Activated B cell treated with CpG ODN at 0.5 μM for 24 hours (primary cell): Measurements from ENCODE around the gene KAT6B. TPM values are rescaled to one million over a fixed set of nuclear protein-coding genes. Genes with fewer than 3 reads are reported as not detected.

Source experiments
- ATAC-seq: fragments of 200-7000 bp; cut with Tn5 transposase; one replicate; pipeline ENCODE4 v1.10.0; 2021; ENCODE audit warnings: low read depth, mild to moderate bottlenecking, moderate library complexity
- CTCF ChIA-PET: fragments of 350-600 bp; sonication (Branson Sonifier 250); formaldehyde crosslinking; loops from one replicate; lab custom pipeline; 2021; ENCODE audit warnings: antibody characterized with exemption; lab: Charles Lee
- POLR2A ChIA-PET: fragments of 350-600 bp; sonication (Branson Sonifier 250); formaldehyde crosslinking; loops from one replicate; lab custom pipeline; 2021; ENCODE audit warnings: antibody characterized with exemption; lab: Charles Lee
- DNase-seq: peaks from one replicate; pipeline ENCODE4 v3.0.0; 2022
- H3K27ac Mint-ChIP-seq: one replicate; pipeline ENCODE4 v1.8.0; 2020; ENCODE audit warnings: mixed read lengths
- H3K27me3 Mint-ChIP-seq: one replicate; pipeline ENCODE4 v1.8.0; 2021; ENCODE audit warnings: mixed read lengths
- H3K36me3 Mint-ChIP-seq: one replicate; pipeline ENCODE4 v1.8.0; 2021; ENCODE audit warnings: low read depth, mixed read lengths
- H3K4me1 Mint-ChIP-seq: one replicate; pipeline ENCODE4 v1.8.0; 2021; ENCODE audit warnings: mixed read lengths
- H3K4me3 Mint-ChIP-seq: one replicate; pipeline ENCODE4 v1.8.0; 2020; ENCODE audit warnings: mild to moderate bottlenecking, mixed read lengths
- H3K9me3 Mint-ChIP-seq: one replicate; pipeline ENCODE4 v1.8.0; 2020; ENCODE audit warnings: mixed read lengths
- intact Hi-C: fragments of 100-400 bp; cut with micrococcal nuclease; formaldehyde crosslinking; loops from one replicate; pipeline ENCODE4 v1.15.1; 2024
- total RNA-seq: library from RNA; stranded (reverse); gene quantifications from 2 replicates; pipeline ENCODE4 v1.2.3, GENCODE V29; 2022
- TF ChIP-seq, protein P1 (sequence below): fragments of 200-600 bp; IDR thresholded peaks from one replicate; pipeline ENCODE4 v1.8.0; 2022; ENCODE audit warnings: antibody characterized with exemption, mild to moderate bottlenecking

Gene KAT6B
- total RNA-seq, 1 donor from 2014 or later, result 45.2 TPM

DNA sequence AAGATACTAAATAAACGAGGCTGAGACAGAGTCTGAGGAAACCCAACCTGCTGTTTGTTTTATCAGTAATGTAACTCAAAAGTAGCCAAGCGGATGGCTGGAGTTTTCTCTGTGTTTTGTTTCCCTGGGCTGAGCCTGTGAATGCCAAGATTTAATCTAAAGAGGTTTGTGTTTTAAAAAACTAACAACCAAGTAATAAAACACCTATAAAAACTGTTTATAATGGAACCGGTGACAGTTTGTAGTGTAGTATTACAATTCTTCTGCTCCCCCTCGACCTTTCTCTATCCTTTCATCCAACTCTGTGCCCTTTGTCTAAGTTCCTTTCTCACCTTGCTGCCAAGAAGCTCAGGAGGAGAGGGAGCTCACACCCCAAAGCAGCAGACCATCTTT, 2.6 kb upstream of the KAT6B start:
- POLR2A ChIA-PET, result interaction anchor here (0.7 kb wide), 1 partner anchor 1023 kb away, joined by 3 read pairs; no protein-coding TSS in a partner anchor
- intact Hi-C loops, result loop anchor here (2.0 to 10.0 kb wide), 4 partner anchors 27 to 1329 kb away; partner anchors contain the start of genes CAMK2G and PPP3CB
- Mint-ChIP-seq H3K27me3 (no peaks in the 10 kb centered on the region), H3K4me1 (peaks cover 26% of the 10 kb centered on the region), H3K9me3 (no peaks in the 10 kb centered on the region), H3K36me3 (peaks cover 1% of the 10 kb centered on the region), H3K4me3 (peak overlapping the region; percentile 91), H3K27ac (peak overlapping the region; percentile 39)
- DNase-seq (no peak), ATAC-seq (no peak)
- TF ChIP-seq, protein P1, sequence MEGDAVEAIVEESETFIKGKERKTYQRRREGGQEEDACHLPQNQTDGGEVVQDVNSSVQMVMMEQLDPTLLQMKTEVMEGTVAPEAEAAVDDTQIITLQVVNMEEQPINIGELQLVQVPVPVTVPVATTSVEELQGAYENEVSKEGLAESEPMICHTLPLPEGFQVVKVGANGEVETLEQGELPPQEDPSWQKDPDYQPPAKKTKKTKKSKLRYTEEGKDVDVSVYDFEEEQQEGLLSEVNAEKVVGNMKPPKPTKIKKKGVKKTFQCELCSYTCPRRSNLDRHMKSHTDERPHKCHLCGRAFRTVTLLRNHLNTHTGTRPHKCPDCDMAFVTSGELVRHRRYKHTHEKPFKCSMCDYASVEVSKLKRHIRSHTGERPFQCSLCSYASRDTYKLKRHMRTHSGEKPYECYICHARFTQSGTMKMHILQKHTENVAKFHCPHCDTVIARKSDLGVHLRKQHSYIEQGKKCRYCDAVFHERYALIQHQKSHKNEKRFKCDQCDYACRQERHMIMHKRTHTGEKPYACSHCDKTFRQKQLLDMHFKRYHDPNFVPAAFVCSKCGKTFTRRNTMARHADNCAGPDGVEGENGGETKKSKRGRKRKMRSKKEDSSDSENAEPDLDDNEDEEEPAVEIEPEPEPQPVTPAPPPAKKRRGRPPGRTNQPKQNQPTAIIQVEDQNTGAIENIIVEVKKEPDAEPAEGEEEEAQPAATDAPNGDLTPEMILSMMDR, result no peak
- CTCF ChIA-PET, result no interaction called here

DNA sequence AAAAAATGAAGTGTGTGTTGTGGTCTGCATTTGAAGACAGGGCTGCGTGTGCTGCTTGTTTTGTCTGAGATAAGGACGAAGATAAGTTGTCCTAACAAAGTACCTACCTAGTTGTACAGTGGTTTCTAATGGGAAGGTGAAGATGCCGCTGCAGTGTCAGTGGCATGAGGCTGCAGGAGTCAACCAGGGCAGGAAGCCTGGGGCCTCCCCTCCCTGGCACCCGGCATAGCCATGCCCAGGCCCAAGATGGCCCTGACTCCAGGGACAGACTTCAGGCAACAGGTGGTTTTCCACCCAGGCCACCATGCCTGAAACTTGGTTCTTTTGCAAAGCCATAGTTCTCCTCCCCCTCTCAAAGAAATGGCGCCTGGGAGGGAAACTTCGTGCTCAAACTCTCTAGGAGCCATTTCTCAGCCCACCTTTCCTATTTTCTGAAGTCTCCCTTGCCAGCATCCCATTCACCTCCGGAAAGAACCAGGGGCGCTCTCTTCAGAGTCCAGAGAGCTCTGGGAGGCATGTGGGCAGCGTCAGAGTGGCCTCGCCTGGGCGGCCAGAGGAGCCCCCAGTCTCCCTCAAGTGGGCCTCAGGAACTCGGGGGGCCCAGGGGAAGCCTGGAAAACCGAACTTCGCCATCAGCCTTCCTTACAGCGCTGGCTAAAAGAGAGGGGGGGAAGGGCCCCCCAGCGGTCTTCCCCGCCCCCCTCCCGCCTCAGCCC, 2.1 kb upstream of the KAT6B start:
- ATAC-seq (no peak), DNase-seq (no peak)
- H3K4me1 Mint-ChIP-seq, result peaks cover 31% of the 10 kb centered on the region
- H3K9me3 Mint-ChIP-seq, result no peaks in the 10 kb centered on the region
- peak overlapping the region; percentile 73 for H3K27ac Mint-ChIP-seq
- peaks cover 1% of the 10 kb centered on the region for H3K36me3 Mint-ChIP-seq
- TF ChIP-seq, protein P1, result no peak
- H3K4me3 Mint-ChIP-seq, result peak overlapping the region; percentile 91
- H3K27me3 Mint-ChIP-seq, result no peaks in the 10 kb centered on the region
- CTCF ChIA-PET, result no interaction called here
- intact Hi-C loops, result loop anchor here (2.0 to 10.0 kb wide), 4 partner anchors 28 to 1330 kb away; partner anchors contain the start of genes CAMK2G and PPP3CB
- POLR2A ChIA-PET, result interaction anchor here (0.6 to 2.1 kb wide), 4 partner anchors 30 to 1023 kb away, joined by 3 to 21 read pairs (median 4); no protein-coding TSS in a partner anchor

DNA sequence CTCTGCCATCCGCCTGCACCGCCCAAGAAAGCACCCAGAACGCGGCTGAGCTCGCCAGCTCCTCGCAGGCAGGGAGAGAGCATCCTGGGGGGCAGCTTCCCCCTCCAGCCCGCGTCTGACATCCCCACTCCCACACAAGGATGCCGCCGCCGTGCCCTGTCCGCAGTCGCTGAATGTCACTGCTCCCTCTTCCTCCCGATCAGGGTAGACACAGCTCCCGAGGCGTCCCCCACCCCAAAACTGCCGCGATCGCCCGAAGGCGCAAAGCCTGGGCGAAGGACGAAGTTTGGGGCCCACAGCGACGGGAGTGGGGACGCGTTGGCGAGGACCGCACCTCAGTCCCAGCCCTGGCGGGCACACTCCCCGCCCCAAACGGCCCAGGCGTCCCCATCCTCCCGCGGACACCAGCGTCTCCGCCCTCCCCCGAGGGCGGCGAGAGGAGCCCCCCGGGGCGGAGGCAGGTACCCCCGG, 1.5 kb upstream of the KAT6B start:
- CTCF ChIA-PET, result no interaction called here
- Mint-ChIP-seq H3K36me3 (peaks cover 1% of the 10 kb centered on the region), H3K27me3 (no peaks in the 10 kb centered on the region), H3K9me3 (no peaks in the 10 kb centered on the region), H3K27ac (peak overlapping the region; percentile 73), H3K4me1 (peaks cover 34% of the 10 kb centered on the region), H3K4me3 (peak overlapping the region; percentile 91)
- TF ChIP-seq, protein P1, result no peak
- intact Hi-C loops, result loop anchor here (2.0 to 10.0 kb wide), 7 partner anchors 28 to 1330 kb away; partner anchors contain the start of genes CAMK2G, PPP3CB and VCL
- POLR2A ChIA-PET, result interaction anchor here (0.6 to 2.1 kb wide), 3 partner anchors 29 to 402 kb away, joined by 4 to 21 read pairs (median 5); no protein-coding TSS in a partner anchor
- peak; percentile 56 for DNase-seq
- ATAC-seq, result no peak

DNA sequence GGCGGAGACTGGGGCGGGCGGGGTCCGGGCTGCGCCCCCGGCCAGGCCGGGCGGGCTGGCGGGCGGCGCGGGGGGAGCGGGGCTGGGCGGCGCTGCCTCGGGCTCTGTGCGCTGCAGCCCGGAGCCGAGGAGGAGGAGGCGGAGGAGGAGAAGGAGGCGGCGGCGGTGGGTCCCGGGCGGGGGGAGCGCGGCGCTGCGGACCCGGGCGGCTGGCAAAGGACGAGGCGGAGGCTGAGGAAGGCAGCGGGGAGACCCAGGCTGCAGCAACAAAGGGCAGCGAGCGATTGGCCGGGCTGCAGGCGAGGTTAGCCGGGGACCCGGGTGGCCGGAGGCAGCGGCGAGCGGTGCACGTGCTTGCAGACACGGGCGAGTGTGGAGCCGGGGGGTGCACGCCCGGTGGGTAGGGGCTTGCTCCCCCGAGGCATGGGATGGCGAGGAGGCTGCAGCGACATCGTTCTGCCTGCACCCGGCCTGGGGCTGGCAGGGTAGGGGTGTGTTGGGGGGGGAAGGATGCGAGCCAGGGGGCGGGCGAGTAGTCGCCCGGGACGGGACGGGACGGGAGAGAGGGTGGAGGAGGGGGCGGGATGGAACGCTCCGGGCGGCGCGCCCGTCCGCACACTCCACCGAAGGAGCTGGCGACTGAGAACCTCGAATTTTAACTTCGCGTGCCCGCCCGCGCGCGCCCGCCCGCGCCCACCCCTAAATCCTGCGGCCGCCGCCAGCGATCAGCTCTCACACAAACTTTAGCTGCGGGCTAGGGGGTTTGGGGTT, 844 bp upstream of the KAT6B start:
- ATAC-seq (no peak), DNase-seq (peak; percentile 64)
- TF ChIP-seq, protein P1, result no peak
- Mint-ChIP-seq H3K9me3 (no peaks in the 10 kb centered on the region), H3K36me3 (peaks cover 1% of the 10 kb centered on the region), H3K4me3 (peak overlapping the region; percentile 88), H3K27me3 (no peaks in the 10 kb centered on the region), H3K27ac (peak overlapping the region; percentile 96), H3K4me1 (peaks cover 40% of the 10 kb centered on the region)
- POLR2A ChIA-PET, result interaction anchor here (0.6 to 2.8 kb wide), 30 partner anchors 10 to 1412 kb away, joined by 3 to 72 read pairs (median 4); partner anchors contain the start of gene SAMD8
- CTCF ChIA-PET, result no interaction called here
- intact Hi-C loops, result loop anchor here (1.0 to 10.0 kb wide), 16 partner anchors 29 to 1331 kb away; partner anchors contain the start of genes ADK, CAMK2G, PPP3CB and SAMD8
